NCI-H748 (cell line): Measurements from ENCODE around the gene PPDPF.
"Not testable (repeated sequence)": the region's sequence is repeated elsewhere in the genome, so short reads cannot be mapped to it uniquely, and the experiment has no call there.

Experiments used
- DNase-seq: peaks from one replicate; lab custom pipeline; 2025; ENCODE audit not compliant: unreplicated experiment; lab: John Stamatoyannopoulos, UW

PPDPF gene

GRCh38 chr20:63561624-63562396, 41.2 kb downstream of the PPDPF start:
- no peak for DNase-seq

- DNase-seq: no peak
These were observed 42.1 kb downstream of the PPDPF start for GRCh38 chr20:63562461-63563224.

DNA sequence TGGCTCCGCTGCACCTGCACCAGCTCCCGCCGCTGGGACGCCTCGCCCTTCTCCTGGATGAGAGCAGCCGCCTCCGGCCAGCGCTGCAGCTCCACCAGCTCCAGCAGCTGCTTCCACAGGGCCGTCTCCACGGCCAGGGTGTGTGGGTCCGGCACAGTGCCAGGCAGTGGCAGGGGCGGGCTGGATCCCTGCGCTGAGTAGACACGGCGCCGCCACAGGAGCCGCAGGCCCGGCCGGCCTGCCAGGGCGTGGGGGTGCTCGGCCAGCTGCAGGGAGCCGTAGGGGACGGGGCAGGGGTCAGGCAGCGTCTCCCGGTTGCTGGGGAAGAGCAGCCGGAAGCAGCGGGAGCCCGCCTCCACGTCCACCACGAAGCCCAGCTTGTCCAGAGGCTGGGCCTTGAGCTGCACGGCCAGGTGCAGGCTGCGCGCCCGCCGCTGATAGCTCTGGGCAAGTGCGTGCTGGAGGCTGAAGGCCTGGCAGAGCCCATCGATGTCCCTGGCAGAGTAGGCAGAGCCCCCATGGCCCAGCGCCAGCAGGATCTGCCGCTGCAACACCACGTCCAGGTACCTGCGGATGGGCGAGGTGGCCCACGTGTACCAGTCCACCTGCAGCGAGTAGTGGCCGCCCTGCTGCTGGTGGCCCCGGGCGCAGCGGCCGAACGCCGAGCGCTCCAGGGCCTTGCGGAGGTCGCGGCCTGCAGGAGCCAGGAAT, 42.8 kb downstream of the PPDPF start:
- no peak for DNase-seq

DNA sequence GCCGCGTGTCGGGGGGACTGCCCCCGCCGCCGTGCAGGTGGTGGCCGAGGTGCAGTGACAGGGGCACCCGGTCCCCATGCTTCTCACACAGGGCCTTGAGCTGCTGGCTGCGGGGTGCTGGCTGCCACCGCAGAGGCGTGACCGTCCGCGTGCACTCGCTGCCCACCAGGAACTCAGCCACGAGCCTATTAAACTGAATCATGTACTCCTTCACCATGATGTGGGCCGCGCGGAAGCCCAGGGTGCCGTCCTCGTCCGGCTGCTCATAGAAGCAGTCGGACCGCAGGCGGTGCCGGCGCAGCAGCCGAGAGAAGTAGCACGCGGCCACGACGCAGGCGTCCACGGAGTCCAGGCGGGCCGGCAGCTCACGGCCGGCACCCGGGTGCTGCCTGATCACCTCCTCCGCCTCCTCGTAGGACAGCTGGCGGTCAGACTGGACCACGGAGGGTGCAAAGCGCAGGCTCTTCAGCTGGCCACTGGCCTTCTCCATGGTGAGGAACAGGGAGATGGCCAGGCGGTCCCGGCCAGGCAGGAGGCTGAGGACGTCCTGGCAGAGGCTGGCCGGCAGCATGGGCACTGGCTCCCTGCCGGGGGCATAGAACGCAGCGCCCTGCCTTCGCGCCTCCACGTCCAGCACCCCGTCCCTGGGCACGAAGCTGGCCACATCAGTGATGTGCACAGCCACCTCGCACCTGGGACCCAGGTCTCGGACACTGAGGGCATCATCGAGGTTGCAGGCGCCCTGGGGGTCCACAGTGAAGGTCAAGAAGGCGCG, 43.7 kb downstream of the PPDPF start:
- no peak for DNase-seq

DNA sequence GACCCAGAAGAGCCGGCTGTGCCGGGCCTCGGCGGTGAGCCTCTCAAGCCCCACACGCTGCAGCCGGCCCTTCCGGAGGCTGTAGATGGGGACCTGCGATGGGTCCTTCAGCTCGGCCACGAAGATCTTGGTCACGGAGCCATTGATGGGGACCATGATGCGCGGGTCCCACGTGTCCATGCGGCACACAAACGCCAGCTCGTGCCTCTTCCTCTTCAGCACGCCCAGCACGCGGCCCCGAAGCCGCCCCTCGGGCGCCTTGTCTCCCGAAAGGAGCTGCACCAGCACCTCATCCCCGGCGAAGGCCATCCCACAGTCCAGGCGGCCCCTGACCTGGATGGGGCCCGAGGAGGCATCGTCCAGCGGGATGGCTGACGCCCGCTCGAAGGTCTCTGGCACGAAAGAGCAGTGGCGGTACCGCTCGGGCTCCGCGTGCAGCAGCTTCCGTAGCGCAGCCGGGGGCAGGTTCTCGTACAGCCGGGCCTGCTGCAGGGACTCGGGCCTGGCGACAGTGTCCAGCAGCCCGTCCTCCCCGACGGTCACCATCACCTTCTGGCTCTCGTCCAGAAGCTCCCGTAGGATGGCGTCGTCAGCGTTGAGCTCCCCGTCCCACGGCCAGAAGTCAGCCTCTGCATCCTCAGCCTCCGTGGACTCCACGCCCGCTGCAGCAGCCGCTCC, 44.6 kb downstream of the PPDPF start:
- DNase-seq: no peak

GRCh38 chr20:63565699-63566335, 45.3 kb downstream of the PPDPF start:
- DNase-seq: no peak

DNA sequence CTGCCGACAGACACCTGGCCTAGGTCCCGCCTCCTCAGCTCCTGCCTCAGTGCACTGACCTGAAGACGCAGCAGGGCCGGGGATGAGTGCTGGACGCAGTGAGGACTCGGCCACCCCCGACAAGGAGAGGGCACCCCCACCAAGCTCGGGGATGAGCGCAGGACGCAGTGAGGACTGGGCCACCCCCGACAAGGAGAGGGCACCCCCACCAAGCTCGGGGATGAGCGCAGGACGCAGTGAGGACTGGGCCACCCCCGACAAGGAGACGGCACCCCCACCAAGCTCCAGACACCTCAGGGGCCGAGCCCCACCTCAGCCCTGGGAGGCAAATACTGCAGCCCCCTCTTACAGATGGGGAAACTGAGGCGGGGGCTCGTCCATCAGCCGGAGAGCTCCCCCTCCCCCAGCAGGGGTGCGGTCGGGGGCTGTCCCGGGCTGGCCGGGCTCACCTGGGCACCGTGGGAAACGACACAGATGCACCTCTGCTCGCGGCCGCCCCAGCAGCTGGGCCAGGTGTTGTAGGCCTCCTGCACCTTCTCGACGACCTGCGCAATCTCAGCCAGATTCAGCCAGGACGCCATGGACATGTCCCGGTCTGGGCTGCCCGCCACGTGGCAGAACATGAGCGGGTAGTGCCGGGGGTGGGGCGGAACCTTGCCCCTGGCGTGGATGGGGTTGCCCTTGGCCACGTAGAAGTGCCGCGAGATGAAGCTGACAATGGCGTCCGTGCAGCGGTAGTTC, 46.0 kb downstream of the PPDPF start:
- no peak for DNase-seq

- no peak for DNase-seq
These were observed 46.5 kb downstream of the PPDPF start for GRCh38 chr20:63567136-63567385.

DNA sequence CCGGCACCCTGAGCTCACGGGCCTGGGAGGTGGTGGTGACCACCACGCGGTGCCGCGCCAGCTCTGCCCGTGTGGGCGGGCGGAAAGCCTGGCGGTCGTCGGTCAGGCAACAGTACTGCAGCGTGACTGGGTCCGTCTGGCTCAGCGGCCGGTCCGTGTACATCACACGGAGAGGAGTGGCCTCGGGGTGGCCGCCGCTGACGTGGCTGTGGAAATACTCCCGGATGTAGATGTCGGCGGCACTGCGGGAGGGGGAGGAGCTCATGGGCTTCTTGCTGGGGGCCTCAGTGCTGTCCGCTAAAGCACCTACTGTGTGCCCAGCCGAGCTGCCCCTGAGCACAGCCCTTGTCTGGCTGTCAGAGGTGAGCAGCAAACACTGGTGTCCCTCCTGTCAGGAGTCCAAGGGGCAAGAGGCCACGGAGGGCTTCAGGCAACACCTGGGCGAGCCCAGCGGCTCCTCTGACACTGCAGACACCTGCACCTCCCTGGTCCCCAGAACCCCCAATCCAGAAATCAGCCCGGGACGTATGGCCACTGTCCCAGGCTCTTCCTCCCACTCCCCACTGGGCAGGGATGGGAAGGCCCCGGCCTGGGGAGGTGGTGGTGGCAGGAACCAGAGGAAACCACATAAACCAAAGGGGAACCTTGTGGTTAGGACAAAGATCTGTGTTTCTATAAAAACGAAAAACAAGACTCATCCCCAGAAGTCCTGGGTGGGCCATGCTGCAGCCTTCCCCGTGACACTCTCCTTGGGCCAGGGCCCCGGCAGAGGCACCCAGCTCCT, 47.0 kb downstream of the PPDPF start:
- no peak for DNase-seq

DNA sequence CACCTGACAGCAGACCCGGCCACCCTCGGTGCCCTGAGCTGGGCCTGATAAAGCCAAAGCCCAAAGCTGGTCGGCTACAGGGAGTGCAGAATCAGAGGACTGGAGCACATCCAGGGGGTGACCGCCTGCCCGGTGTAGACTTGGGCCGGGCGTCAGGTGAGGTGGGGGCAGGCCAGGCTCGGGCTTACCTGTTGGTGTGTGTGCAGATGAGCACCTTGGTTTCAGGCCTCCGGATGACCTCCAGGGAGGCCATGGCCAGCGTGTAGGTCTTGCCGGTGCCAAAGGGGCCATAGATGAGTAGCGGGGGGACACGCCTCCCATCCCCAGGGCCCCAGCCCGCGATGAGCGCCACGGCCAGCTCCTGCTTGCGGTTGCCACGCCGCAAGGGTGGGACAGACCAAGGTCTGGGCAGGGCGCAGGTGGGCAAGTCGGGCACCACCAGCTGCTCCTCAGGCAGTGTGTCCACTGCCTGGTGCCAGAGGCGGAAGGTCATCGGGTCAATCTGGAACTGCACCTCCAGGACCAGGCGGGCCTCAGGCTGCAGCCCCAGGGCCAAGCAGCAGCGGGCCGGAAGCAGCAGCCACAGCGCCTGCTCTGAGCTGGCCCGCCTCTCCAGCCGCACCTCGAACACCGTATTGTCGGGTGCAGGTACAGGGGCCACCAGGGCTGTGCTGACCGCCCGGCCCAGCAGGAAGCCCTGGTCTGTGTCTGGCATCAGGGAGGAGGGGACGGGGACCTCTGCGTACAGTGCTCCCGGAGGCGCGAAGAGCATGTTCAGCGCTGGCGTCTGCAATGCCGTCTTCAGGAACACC, 47.8 kb downstream of the PPDPF start:
- DNase-seq: no peak

GRCh38 chr20:63568986-63569949, 48.7 kb downstream of the PPDPF start:
- DNase-seq: peak; percentile 32

DNA sequence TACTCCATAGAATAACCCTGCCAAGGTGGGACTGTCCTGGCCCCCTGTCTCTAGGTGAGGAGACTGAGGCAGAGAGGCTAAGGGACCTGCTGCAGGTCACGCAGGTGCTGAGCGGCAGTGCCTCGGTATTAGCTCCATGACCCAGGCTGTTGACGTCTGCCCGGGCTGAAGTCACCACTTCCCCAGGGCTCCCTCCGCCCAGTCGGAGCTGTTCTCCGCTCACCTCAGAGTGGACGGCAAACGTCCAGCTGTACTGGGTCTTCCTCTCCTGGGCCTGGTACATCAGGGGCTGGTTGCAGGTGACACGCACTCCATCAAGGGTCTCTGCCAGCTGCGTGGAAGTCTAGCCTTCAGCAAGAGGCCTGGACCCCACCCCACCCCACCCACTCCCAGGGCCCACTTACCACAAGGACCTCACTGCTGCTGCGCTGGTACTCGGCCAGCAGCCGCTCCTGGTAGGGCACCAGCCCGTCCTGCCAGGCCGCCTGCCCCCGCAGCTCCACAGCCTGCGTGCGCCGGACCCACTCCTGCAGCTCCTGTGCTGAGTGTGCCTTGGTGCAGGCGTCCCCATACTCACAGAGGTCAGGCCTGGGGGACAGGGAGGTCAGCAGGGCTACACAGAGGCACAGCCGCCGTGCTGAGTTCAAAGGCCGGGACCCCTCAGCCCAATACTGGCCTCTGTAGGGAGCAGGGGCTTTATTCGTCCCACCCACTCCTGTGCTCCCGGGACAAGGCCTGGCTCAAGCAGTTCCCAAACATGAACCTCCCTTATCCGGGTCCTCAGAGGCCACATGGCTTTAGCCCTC, 49.9 kb downstream of the PPDPF start:
- DNase-seq: no peak

DNA sequence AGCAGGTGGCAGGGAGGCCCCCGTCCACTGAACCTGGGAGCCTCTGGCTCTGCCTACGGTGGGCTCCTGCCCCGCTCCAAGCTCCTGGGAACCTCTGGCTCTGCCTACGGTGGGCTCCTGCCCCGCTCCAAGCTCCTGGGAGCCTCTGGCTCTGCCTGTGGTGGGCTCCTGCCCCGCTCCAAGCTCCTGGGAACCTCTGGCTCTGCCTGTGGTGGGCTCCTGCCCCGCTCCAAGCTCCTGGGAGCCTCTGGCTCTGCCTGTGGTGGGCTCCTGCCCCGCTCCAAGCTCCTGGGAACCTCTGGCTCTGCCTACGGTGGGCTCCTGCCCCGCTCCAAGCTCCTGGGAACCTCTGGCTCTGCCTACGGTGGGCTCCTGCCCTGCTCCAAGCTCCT, 50.5 kb downstream of the PPDPF start:
- DNase-seq: not testable (repeated sequence)
